Cortex of kidney (tissue), 1 donor: ENCODE results near the gene RPL19.

Experiments used
- DNase-seq: peaks from one replicate; lab custom pipeline; 2025; lab: John Stamatoyannopoulos, UW

The RPL19 gene

DNA sequence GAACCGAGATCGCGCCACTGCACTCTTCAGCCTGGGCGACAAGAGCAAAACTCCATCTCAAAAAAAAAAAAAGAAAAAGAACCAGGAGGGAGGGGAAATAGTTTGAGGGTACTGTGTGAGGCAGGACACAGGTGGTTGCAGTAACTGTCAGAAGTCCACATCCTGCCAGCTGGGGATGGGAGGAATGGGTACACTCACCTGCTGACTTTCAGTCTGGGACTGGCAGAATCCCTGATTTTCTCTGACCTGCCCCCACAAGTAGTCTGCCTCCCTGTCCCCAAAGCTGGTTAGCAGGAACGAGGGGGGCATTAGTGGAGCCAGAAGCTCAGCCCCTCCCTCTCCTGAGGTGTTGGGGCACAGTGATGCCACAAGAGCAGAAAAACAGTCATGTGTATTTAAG lies 27.0 kb upstream of the RPL19 start:
- DNase-seq, result no peak

- no peak for DNase-seq
Measured at GRCh38 chr17:39173526-39174274, 26.4 kb upstream of the RPL19 start.

DNA sequence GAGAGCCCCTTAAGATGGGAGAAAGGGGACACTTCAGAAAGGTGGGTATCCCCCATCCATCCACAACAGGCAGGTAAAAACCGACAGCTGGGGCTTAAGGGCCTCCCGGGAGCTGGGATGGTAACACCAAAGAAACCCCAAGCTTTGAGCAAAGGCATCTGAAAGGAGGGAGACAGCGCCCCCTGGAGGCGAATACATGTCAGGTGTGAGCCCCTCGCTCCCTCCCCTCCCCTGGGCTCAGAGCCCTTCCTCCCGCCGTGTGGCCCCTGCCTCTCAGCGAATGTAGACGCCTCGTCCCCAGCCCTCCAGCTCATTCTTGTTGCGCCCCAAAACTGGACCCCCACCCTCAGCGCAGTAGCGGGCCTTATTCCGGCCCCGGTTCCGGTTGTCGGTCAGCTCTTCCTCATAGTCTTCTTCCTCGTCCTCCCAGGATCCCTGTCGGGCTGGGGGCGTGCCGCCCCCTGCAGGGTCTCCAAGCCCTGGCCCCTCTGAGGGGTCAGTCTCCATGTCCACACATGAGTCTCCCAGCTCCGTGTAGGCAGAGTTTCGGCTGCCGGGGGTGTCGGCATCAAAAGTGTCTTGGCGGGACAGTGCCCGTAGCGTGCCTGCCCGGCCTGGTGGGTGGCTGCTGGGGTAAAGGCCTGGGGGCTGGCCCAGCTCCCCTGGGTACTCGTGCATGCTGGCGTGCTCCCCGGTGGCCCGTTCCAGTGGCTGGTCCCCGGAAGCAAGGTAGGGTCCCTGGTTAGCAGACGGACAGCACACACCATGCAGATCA lies 25.0 kb upstream of the RPL19 start:
- DNase-seq, result no peak

- DNase-seq, result no peak
Measured at GRCh38 chr17:39175695-39176093, 24.4 kb upstream of the RPL19 start.

DNA sequence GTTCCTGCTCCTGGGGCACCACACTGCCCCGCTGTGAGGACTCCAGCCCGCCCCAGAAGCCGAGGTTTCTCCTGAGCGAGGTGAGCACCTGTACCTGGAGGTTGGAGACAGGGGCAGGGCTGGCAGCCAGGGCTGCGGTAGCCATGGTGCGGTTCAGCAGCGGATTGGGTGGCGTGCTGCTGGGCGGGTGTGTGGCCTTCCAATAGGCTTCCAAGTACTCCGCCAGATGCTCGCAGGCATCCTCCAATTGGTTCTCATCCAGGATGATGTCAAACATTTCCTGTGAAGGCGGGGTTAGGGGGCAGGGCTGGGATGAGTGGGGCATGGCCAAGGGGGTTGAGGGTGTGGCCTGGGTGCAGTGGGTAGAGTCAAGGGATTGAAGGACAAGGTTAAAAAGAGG lies 22.8 kb upstream of the RPL19 start:
- no peak for DNase-seq

- no peak for DNase-seq
Measured at GRCh38 chr17:39178536-39178935, 21.5 kb upstream of the RPL19 start.

- DNase-seq, result no peak
Measured at GRCh38 chr17:39181303-39181702, 18.8 kb upstream of the RPL19 start.

DNA sequence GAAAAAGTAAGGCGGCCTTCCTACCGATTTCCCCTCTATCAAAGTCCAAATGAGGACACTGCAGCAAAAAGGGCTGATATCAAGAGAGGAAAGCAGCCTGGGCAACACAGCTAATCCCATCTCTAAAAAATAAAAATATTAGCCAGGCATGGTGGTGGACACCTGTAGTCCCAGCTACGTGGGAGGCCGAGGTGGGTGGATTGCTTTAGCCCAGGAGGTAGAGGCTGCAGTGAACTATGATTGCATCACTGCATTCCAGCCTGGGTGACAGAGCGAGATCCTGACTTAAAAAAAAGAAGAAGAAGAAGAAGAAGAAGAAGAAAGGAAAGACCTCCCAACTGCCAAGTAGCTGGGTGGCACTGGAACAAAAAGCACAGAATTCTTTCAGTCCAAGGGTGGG lies 17.0 kb upstream of the RPL19 start:
- no peak for DNase-seq

- DNase-seq, result no peak
Measured at GRCh38 chr17:39183720-39184119, 16.4 kb upstream of the RPL19 start.

DNA sequence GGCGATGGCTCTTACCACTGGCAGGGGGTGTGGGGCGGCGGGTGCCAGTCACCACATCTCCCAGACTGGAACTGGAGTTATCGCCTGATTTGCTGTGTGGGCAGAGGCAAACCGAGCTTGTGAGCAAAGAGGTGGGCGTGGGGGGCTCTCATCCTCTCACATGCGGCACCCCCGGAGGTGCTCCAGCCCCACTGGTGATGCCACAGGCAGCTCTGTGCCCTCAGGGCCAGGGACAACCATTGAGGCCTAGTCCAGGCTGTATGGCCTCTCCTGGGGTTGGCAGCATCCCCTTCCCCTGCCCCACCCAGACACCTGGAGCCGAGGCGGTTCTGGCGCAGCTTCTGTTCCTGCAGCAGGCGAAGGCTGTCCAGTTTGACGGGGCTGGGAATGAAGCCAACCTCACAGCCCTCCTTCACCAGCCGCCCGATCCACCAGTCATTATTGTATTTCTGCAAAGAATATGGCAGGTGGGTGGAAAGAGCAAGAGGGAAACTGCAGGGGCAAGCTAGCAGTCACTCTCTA lies 13.5 kb upstream of the RPL19 start:
- DNase-seq, result no peak

DNA sequence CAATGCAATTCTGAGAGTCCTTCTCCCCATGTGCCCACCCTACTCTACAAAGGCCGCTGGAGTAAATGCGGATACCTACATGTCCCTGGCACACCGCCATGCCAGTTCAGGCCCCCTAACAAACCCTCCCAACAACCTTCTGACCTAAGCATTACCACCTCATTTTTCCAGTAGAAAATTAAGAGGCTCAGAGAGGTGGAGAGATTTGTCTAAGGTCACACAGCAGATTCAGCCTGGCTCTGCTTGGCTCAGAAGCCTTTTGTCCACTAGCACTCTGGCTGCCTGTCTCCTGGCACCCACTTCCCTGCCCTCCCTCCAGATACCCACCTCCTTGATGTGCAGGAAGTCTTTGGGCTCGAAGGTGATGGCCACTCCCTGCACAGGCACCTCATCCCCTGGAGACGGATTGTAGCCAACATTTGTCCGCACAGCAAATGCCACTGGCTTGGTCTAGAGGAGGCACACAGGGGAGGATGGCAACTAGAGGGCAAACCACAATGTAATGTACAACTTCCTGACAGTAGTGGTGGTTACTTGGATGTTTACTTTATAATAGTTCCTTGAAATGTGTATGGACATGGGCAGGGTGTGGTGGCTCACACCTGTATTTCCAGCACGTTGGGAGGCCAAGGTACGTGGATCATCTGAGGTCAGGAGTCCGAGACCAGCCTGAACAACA lies 12.8 kb upstream of the RPL19 start:
- DNase-seq, result no peak

DNA sequence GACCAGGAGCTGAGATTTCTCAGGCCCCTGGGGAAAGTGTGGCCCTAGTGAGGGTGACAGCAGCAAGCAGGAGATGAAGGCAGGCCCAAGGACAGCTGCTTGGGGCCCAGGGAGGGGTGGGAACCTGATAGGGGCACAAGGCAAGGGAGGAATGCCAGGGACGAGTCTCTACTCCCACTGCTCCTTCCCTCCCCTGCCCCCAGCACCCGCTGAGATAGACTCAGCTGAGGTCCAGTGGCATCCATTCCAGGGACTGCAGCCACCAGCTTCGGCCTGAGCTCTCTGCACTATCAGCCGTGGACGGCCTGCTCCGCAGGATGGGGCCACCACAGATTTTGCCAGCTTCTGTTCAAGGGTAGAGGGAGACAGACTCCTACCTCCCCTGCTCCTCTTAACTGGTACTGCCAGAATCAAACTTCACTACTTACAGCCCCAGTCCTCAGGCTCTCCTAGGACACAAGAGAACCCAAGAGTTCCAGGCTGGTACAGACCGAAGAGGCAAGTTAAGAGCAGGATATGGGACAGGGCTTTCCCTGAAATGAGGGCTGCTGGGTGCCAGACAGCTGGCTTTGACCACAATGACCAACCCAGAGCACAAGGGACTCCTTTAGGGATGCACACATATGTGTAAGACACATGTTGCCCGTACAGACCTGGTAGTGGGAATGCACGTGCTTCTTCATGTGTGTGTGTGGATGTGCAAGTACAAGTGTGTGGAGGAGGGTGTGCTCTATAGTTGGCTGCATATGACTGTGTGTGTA lies 8.2 kb upstream of the RPL19 start:
- no peak for DNase-seq

- no peak for DNase-seq
Measured at GRCh38 chr17:39192901-39193300, 7.2 kb upstream of the RPL19 start.

DNA sequence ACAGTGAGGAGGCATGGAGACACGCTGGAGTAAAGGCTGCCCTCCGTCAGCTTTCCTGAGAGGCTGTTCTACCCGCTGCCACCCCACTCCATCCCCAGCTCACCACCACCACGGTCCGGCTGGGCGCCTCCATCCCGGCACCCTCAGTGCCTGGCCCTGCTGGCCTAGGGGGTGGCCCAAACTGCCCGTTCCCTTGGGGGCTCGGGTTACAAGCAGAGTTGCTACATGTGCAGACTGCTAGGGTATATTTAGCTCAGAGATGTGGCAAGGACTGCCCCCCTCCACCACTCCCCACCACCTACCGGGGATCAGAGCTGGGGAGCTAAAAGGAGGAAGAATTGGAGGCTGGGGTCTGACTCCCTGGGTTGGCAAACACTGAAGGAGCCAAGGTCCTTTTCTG lies 6.7 kb upstream of the RPL19 start:
- DNase-seq, result no peak

GRCh38 chr17:39194089-39194984 lies 5.7 kb upstream of the RPL19 start:
- no peak for DNase-seq

- DNase-seq, result no peak
Measured at GRCh38 chr17:39194985-39195524, 5.0 kb upstream of the RPL19 start.

DNA sequence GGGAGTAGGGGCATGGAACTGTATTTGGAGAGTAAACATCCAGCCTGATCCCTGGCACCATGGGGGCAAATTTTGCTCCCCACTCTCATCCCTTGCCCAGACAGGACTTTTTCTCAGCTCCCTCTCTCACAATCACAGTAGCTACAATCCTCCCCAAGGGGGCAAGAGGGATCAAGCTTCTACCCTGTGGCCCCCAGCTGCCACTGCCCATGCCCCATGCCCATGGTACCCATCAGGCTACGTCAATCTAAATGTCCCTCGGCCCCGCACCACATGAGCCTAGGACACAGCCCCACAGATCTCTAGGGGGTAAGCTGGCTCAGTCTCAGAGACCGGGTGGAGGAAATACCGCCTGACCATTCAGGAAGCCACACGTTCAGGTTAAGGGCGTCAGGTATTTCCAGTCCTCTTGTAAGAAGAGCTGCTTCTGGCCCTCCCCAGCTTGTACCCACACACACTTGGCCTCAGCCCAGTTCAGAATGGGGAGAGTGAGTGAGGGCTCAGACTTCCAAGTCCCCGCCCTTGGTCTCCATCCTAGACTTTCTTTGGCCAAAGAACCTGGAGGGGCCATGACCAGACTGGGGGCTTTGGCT lies 4.4 kb upstream of the RPL19 start:
- DNase-seq, result no peak

DNA sequence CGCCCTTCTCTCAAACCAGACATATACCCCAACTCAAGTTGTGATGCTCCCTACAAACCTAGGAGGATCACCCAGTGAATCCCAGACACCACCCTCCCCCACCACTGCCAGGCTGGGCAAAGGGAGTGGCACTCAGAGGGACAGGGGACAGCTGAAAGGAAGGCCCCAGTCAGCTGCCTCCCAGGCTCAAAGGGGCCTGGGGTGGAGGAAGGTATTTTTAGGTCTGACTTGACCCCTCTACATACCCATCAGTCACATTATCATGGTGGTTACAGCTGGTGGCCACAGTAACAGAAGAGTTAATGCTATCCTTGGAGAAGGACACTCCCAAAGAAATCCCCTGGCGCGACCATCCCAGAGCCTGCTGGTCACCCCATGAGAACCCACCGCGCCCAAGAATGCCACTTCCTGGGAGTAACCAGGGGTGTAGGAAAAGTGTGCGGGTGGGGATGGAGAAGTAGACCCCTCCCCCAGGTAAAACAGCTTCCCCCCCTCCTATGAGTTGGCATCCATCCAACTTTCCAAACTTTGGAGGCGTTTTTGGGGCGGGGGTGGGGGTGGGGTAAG lies 3.8 kb upstream of the RPL19 start:
- DNase-seq, result no peak

GRCh38 chr17:39196808-39197291 lies 3.2 kb upstream of the RPL19 start:
- no peak for DNase-seq
